HG03571 (cell line): Measurements from ENCODE around the gene HMCN1.
A peak's percentile ranks its signal among the peaks of the same experiment; 100 is the strongest.

Source experiments
- ATAC-seq: cut with Tn5 transposase; IDR thresholded peaks from one replicate; pipeline ENCODE4 v1.9.1; 2021; ENCODE audit not compliant: unreplicated experiment

The HMCN1 gene

DNA sequence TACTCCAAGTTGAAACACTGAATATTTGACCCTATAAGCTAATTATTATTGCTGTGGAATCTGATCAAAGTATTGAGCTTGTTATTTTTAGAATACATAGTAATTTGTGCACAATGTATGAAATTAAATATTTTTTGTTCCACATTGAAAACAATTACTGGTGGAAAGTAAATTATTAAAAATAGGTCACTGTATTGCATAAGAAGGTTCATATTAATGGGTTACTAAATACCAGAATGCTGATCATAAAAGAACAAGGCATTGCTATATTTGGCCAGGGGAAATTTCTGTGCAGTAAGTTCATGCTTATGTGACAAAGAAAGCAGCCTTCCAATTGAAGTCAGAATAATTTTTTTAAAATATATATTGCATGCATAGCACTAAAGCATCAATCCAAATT is 481.4 kb downstream of the HMCN1 start:
- ATAC-seq: no peak

DNA sequence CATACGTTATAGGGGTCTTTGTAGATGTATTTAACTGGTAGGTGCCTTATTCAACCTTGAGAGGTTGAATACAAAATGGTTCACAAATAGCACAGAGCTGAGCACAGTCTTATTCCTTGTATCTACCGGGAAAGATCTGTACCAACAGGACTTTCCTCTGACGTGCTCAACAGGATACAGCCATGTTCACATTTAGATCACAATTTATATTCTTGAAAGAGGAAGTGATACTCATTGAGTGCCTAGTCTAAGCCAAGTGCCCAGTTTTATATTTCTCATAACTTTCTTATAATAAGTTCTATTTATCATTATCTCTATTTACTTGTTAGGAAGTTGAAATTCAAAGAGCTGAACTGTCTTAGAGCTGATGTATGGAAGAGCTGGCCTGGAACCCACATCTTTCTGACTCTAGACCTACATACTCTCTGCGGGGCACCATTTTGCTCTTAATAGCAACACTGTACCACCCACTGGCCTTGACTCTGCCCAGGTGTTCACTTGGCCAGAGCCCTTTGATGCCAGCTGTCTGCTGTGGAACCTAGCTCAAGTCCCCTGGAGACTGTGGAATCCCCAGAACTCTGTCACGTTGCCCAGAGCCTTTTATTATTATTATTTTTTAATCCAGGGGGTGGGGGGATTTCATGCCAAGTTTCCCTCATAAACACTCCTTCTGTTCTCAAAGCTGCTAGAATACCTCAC is 484.6 kb downstream of the HMCN1 start:
- ATAC-seq: peak; percentile 74

DNA sequence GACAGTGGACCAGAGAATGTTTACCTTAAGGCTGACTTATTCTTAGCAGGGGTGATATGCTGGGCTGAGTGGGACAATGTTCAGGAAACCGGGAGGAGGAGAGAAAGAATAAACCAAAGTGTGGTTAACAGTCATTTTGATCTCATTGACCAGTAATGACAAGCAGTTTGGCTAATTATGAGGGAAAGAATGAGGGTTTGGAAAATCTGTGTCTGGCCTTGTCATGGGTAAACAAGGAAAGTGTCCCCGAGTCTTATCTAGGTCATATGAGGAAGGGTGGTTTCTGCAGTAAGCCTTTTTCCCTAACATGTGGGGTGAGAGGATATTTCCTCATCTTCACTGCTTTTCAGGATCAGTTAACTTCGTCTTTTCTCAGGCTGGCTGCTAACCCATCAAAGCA is 485.9 kb downstream of the HMCN1 start:
- ATAC-seq: no peak

DNA sequence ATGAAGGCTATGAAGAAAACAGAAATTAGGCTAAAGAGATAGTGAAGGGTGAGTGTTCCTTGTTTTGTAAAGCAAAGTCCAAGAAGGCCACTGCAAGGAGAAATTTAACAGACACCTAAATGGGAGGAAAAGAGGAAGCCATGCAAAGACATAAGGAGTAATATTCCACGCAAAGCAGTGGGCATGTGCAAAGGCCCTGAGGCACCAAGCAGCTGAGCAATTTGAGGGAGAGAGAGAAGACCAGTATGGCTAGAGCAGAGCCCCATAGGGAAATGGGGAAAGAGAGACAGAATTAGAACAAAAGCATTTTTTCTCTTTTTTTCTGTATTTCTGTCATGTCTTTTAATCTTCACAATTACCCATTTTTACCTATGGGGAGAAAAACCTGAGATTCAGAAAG is 486.7 kb downstream of the HMCN1 start:
- no peak for ATAC-seq

DNA sequence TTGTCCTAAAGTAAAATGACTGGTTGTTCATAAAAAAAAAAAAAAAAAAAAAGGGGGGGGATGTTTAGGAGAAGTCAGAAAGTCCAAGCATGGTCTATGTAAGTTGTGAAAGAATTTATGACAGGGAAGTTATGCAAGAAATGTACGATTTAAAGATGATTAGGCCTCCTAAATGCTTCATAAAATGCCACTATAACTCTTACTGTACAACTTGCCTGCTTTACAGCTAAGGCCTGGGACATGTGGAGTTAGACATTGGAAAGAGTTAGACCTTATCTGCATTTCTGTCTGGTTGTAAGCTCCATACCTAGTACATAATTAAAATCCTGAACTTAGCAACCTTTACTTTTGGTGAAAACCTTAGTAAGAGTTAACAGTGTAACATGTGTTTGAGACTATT is 490.9 kb downstream of the HMCN1 start:
- no peak for ATAC-seq

DNA sequence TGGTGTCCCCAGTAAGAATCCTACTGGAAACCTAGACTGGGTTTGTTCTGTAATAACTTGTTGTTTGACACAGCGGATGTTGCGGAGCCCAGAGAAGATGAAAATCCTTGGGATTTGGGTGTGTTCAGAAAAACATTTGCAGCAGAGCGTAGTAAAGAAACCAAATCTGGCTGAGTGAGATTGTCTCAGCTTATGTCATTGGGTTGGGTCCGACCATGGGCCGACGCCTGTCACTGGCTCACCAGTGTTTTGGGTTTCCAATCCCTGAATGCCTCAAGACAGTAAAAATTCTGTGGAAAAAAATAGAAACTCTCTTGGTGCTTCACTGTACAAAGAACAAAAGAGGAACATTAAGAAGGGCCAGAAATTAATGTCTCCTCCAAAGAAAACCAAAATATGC is 494.6 kb downstream of the HMCN1 start:
- no peak for ATAC-seq

DNA sequence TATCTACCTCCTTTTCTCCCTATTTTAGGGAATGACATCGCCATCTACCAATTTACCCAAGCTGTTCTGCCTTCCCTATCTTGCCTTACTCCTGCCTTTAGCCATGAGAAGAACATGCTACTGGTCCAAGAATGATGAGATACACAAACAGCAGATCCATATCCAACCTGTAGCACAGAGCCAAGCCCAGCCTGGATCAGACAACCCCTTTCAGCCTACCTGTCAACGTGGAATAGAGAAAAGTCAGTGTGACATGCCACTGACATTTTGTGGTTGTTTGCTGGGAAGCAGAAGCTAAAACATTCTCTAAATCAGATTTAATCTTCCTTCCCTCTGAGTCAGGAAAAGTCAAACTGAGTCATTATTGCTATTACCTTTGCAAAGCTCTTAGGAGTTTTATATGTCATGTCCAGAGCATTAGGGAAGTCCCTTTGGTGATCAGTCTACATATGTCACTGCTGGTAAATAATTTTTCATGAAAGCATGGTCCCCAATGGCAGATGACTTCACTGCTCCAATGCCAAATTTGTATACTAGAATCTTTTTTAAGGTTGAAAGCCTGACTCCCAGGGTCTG is 497.8 kb downstream of the HMCN1 start:
- no peak for ATAC-seq

DNA sequence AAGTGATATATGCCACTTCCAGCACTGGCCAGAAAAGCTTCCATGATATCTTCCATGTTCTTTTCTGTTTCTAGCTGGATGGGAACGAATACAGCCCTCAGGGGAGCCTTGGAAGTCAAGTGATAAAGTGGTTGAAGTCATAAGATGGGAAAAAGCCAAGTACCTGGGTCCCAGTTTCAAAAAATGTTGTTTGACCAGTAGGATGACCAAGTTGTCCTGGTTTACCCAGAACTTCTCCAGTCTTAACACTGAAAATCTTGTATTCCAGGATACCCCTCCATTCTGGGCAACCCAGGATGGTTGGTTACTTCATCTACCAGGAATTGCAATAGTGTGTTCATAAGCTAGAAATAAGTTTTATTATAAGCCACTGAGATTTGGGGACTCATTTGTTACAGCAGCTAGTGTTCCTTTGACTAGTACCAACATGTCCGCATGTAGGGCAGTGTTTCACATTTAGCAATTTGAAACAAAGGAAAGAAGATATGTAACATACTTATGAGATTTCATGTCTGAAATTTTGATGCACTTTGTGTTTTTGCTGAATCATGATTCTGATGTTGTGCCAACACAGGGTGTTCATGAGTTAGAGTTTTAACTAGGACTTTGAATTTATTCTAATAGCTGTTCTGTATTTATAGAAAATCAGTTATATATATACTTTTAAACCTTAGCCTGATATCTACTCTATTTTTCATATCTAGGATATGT is 500.9 kb downstream of the HMCN1 start:
- no peak for ATAC-seq

DNA sequence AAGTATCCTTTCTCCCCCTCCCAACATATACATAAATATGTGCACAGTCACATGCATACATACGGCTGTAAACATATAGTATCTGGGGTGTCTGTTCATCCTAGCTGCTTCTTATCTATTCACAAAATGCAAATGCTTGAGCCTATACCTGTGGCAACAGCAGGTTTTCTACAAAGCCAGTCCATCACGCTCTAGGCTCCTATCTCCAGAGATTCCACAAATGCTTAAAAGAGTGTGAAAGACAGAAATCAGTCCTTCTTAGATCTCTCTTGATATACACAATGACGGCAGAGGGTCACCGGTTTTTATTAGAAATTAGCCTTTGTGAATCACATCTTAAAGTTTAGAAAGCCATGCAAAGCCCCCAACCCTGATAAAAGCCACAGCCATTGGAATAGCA is 501.5 kb downstream of the HMCN1 start:
- no peak for ATAC-seq

DNA sequence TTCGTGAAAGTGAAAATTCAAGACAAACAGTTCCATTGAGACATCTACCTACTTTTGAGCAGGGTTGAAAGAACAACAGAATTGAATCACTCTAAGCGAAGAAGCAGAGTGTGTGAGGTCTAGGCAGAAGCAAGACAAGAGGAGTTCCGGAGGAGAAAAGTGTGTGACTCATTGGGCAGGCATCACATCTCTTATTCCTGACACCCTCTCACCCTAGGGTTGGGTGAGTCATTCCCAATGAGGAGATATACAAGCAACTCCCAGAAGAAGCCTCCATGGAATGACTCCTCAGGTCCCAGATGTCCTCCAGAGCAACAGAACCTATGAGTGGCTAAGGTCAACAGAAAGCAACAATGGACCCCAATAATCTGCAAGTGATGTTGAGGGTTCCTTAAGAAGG is 502.7 kb downstream of the HMCN1 start:
- no peak for ATAC-seq

DNA sequence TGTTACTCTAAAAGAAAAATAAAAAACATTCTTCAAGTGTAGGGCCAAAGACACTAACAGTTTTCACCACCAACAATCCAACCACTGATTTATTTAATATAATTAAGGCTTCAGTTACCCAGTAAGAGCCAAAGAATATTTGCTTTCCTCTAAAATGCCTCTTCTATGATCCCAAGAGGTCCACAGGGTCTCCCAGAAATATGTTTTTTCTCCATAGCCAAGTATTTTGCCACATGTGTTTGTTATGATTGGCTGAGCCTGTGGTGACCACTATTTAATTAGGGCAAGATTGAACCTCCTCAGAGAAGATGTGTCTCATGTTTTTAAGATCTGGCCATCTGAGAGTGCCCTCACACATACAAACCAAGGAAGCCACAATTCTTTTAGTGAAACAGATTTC is 505.0 kb downstream of the HMCN1 start:
- no peak for ATAC-seq

DNA sequence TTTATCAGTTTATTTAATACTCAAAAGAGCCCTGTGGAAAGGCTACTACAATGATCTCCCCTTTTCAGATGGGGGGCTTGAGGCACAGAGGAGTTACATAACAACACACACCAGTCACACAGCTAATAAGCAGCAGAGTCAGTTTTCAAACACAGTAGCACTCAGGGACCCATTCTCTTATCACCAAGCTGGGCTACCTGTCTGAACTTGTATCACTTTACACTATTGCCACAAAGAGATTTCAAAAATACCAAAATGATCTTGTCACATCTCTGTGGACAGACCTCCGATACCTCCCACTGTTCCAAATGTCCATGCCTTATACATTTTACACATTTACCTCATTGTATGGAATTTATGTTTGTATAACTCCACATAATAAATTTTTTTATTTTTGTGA is 506.2 kb downstream of the HMCN1 start:
- no peak for ATAC-seq
